Neural progenitor cell (in vitro differentiated cells): ENCODE results near the gene TEX35. TPM values are rescaled to one million over a fixed set of nuclear protein-coding genes. Genes with fewer than 3 reads are reported as not detected.

Source experiments
- DNase-seq: peaks from one replicate; pipeline ENCODE4 v3.0.0-alpha.2; 2016; ENCODE audit warnings: low spot score
- H2AFZ ChIP-seq: fragments of 200-600 bp; sonication (generic); replicated peaks from 2 replicates; pipeline ENCODE4 v1.6.1; 2016; ENCODE audit warnings: antibody characterized with exemption
- H3F3A ChIP-seq: fragments of 200-600 bp; sonication (generic); 2 replicates; pipeline ENCODE4 v1.6.1; 2016; ENCODE audit warnings: antibody characterized with exemption, low read depth
- H3K27ac ChIP-seq: fragments of 200-600 bp; sonication (generic); 2 replicates; pipeline ENCODE4 v1.5.1; 2016; ENCODE audit warnings: mild to moderate bottlenecking
- H3K27me3 ChIP-seq: fragments of 200-600 bp; sonication (generic); 2 replicates; pipeline ENCODE4 v1.6.1; 2016; ENCODE audit warnings: mild to moderate bottlenecking, moderate library complexity
- H3K36me3 ChIP-seq: fragments of 200-600 bp; sonication (generic); 2 replicates; pipeline ENCODE4 v1.5.1; 2016
- H3K4me1 ChIP-seq: fragments of 200-600 bp; sonication (generic); 2 replicates; pipeline ENCODE4 v1.6.1; 2016; ENCODE audit warnings: mixed run types
- H3K4me2 ChIP-seq: fragments of 200-600 bp; sonication (generic); 2 replicates; pipeline ENCODE4 v1.6.1; 2016
- H3K4me3 ChIP-seq: fragments of 200-600 bp; sonication (generic); 2 replicates; pipeline ENCODE4 v1.5.1; 2016
- H3K79me2 ChIP-seq: fragments of 200-600 bp; sonication (generic); 2 replicates; pipeline ENCODE4 v1.6.1; 2016; ENCODE audit warnings: low read depth
- H3K9ac ChIP-seq: fragments of 200-600 bp; sonication (generic); 2 replicates; pipeline ENCODE4 v1.6.1; 2016
- H3K9me3 ChIP-seq: fragments of 200-600 bp; sonication (generic); 2 replicates; pipeline ENCODE4 v1.5.1; 2016; ENCODE audit warnings: low read depth
- H4K20me1 ChIP-seq: fragments of 200-600 bp; sonication (generic); 2 replicates; pipeline ENCODE4 v1.6.1; 2016; ENCODE audit warnings: low read depth
- H3K27ac Mint-ChIP-seq: 3 replicates; pipeline ENCODE4 v1.8.0; 2021; ENCODE audit warnings: mixed read lengths
- H3K27me3 Mint-ChIP-seq: 2 replicates; pipeline ENCODE4 v1.8.0; 2022; ENCODE audit warnings: low read depth, mild to moderate bottlenecking, inconsistent platforms, moderate library complexity, mixed read lengths; ENCODE audit not compliant: insufficient read depth
- H3K36me3 Mint-ChIP-seq: 3 replicates; pipeline ENCODE4 v1.8.0; 2021; ENCODE audit warnings: mixed read lengths
- H3K4me1 Mint-ChIP-seq: 3 replicates; pipeline ENCODE4 v1.8.0; 2021; ENCODE audit warnings: mixed read lengths
- H3K4me3 Mint-ChIP-seq: 3 replicates; pipeline ENCODE4 v1.8.0; 2021; ENCODE audit warnings: mild to moderate bottlenecking, moderate library complexity, mixed read lengths
- H3K9me3 Mint-ChIP-seq: 3 replicates; pipeline ENCODE4 v1.8.0; 2020; ENCODE audit warnings: mixed read lengths
- CTCF ChIP-seq: fragments of 200-600 bp; sonication (generic); IDR thresholded peaks from 2 replicates; pipeline ENCODE4 v1.5.1; 2017; ENCODE audit warnings: antibody characterized with exemption, mild to moderate bottlenecking
- EZH2 ChIP-seq: fragments of 200-600 bp; sonication (generic); IDR thresholded peaks from 2 replicates; pipeline ENCODE4 v1.6.1; 2017; ENCODE audit warnings: antibody characterized with exemption, mild to moderate bottlenecking, moderate library complexity
- EZH2phosphoT487 ChIP-seq: fragments of 200-600 bp; sonication (generic); IDR thresholded peaks from 2 replicates; pipeline ENCODE4 v1.6.1; 2017; ENCODE audit warnings: antibody characterized with exemption
- total RNA-seq: library from RNA; depleted of rRNA; stranded (reverse); fragments of >200 nt; gene quantifications from 2 replicates; pipeline ENCODE4 v1.2.3, GENCODE V29; 2015; ENCODE audit warnings: low replicate concordance

TEX35 gene
- total RNA-seq, 1 donor from 2014 or later, result not detected

- Mint-ChIP-seq H3K9me3 (no peaks in the 10 kb centered on the region), H3K36me3 (no peaks in the 10 kb centered on the region), H3K27me3 (peaks cover 4% of the 10 kb centered on the region), H3K27ac (no peak overlapping the region), H3K4me1 (peaks cover 13% of the 10 kb centered on the region), H3K4me3 (no peak overlapping the region)
- Histone ChIP-seq H3K27ac (no peak overlapping the region), H3K9ac (no peak overlapping the region), H3K9me3 (no peaks in the 10 kb centered on the region), H3K36me3 (no peaks in the 10 kb centered on the region), H4K20me1 (no peaks in the 10 kb centered on the region), H3K4me2 (no peak overlapping the region), H3F3A (no peaks in the 10 kb centered on the region), H2AFZ (no peak overlapping the region), H3K4me1 (no peaks in the 10 kb centered on the region), H3K27me3 (no peaks in the 10 kb centered on the region), H3K79me2 (no peaks in the 10 kb centered on the region), H3K4me3 (no peak overlapping the region)
- TF ChIP-seq EZH2, result no peak
- TF ChIP-seq CTCF, result no peak
- TF ChIP-seq EZH2phosphoT487, result no peak
- no peak for DNase-seq
These were observed 20.4 kb downstream of the TEX35 start for GRCh38 chr1:178533121-178533946.

- H3K36me3 Mint-ChIP-seq, result no peaks in the 10 kb centered on the region
- peaks cover 16% of the 10 kb centered on the region for H3K4me1 Mint-ChIP-seq
- Histone ChIP-seq H4K20me1 (no peaks in the 10 kb centered on the region), H3K9me3 (no peaks in the 10 kb centered on the region), H3K27ac (no peak overlapping the region), H3K9ac (no peak overlapping the region), H3F3A (no peaks in the 10 kb centered on the region), H2AFZ (peak overlapping the region; percentile 57), H3K79me2 (no peaks in the 10 kb centered on the region), H3K4me1 (no peaks in the 10 kb centered on the region), H3K36me3 (no peaks in the 10 kb centered on the region), H3K27me3 (no peaks in the 10 kb centered on the region), H3K4me3 (no peak overlapping the region), H3K4me2 (no peak overlapping the region)
- H3K9me3 Mint-ChIP-seq, result no peaks in the 10 kb centered on the region
- peaks cover 4% of the 10 kb centered on the region for H3K27me3 Mint-ChIP-seq
- DNase-seq, result no peak
- H3K27ac Mint-ChIP-seq, result no peak overlapping the region
- H3K4me3 Mint-ChIP-seq, result no peak overlapping the region
- no peak for TF ChIP-seq EZH2phosphoT487
- TF ChIP-seq CTCF, result no peak
These were observed 21.4 kb downstream of the TEX35 start for GRCh38 chr1:178534137-178534868.

DNA sequence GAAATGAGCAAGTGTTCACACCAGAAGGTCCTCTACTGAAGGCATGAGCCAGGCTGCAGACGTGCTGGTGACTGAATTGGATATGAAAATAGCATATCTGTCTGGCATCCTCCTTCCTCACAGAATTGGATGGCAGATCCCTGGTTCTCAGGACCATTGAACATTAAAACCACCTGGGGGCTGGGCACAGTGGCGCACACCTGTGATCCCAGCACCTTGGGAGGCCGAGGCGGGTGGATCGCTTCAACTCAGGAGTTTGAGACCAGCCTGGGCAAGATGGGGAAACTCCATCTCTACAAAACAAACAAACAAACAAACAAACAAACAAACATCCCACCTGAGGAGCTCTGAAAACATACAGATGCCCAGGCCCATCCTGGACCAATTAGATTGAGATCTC lies 23.4 kb downstream of the TEX35 start:
- Mint-ChIP-seq H3K36me3 (no peaks in the 10 kb centered on the region), H3K4me1 (peaks cover 19% of the 10 kb centered on the region), H3K27ac (no peak overlapping the region), H3K27me3 (peaks cover 6% of the 10 kb centered on the region), H3K9me3 (no peaks in the 10 kb centered on the region), H3K4me3 (no peak overlapping the region)
- Histone ChIP-seq H3K9me3 (no peaks in the 10 kb centered on the region), H3K4me3 (no peak overlapping the region), H3K4me1 (no peaks in the 10 kb centered on the region), H3K79me2 (no peaks in the 10 kb centered on the region), H4K20me1 (no peaks in the 10 kb centered on the region), H3K36me3 (no peaks in the 10 kb centered on the region), H3K4me2 (no peak overlapping the region), H2AFZ (no peak overlapping the region), H3K27me3 (no peaks in the 10 kb centered on the region), H3K9ac (no peak overlapping the region), H3K27ac (no peak overlapping the region), H3F3A (no peaks in the 10 kb centered on the region)
- no peak for TF ChIP-seq EZH2phosphoT487
- TF ChIP-seq EZH2, result no peak
- no peak for TF ChIP-seq CTCF
- DNase-seq, result no peak
